Dedifferentiated amniotic fluid mesenchymal stem cell (primary cell): ENCODE results near the gene CHKB.

Experiments used
- DNase-seq: peaks from one replicate; pipeline ENCODE4 v3.0.0-alpha.2; 2016; ENCODE audit errors: extremely low spot score

CHKB gene

DNA sequence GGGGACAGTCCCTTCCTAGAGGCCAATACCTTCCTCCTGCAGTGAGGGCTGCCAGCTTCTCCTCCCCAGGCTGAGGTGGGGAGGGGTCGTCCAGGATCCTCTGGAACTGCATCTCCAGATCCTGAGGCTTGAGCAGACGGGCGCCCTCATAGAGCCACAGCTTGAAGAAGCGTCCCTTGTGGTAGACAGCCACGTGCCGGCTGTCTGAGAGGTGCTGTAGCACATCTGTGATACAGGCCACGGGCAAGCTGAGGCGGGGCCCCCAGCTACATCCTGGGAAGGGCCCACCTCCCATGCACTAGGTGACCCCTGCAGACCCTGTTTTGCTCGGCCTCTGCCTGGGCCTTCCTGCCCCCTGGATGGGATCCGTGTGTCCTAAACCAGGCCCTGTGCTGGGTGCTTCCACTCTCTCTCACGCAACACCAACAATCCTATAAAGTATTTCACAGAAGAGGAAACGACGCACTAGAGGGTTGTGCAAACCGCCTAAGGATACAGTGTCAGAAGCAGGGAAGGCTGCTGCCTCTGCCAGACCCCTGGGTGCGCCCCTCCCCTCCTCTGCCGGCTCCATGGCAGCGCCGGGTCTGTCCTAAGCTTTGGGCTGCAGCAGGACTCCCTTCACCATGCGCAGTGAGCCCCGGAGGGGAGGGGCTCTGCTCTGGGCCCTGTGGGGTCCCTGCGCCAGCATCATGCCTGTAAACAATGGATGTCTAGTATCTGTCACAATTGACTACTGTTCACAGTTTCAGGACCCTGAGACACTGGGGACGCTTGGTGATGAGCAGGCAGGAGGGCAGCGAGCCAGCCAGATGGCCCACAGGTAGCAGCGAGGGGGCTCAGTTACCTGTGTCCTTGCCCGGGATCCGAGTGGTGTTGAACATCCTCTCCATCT lies 8.9 kb downstream of the CHKB start:
- no peak for DNase-seq

DNA sequence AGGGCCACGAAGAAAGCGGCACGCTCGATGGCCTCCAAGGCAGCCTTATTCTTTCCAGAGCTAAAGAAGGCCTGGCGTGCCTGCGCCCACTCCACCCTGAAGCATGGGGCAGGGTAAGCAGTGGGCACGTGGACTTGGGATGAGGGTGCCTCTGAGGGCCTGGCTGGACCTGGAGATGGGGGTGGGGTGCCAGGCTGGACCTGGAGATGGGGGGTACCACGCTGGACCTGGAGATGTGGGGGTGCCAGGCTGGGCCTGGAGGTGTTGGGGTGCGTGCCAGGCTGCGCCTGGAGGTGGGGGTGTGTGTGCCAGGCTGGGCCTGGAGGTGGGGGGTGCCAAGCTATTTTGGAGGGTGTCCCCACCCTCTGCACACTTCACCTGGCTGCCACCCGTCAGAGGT lies 9.7 kb downstream of the CHKB start:
- DNase-seq, result no peak

DNA sequence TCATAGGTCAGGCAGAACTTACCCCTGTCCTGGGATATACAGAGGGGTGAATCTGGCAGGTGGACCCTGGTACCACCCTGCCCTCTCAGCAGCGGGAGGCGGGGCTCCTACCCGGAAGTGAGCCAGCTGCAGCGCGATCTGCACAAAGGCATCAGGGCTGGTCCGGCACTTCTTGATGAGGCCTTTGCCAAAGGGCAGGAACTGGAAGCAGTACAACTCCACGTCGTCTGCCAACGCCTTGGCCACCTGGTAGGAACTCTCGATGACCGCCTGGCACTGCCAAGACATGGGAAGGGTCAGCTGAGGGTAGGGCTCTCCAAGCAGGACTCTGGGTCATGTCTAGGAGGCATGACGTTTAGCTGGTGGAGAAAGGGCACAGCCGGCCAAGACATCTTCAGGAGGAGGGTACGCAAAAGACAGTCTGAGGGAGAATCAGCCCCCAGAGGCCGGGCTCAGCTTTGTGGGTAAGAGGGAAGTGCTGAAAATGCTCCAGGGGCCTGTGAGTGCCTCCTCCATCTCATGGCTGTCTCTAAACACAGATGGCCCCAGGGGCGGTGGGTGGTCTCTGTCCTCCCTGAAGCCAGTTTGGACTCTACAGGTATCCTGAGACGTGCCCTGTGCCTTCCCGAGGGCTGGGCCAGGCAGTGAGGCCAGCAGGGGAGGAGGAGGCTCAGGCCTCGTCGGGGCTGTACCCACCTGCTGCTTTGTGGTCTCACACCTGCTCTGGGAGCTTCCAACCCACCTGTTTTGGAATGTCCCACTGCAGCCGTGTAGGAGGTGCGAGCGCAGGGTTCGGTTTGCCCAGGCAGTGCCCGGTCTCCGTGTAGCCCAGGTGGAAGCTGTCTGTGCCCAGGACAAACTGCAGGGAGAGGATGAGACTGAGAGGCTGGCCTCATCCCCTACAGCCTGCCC lies 11.1 kb downstream of the CHKB start:
- no peak for DNase-seq

DNA sequence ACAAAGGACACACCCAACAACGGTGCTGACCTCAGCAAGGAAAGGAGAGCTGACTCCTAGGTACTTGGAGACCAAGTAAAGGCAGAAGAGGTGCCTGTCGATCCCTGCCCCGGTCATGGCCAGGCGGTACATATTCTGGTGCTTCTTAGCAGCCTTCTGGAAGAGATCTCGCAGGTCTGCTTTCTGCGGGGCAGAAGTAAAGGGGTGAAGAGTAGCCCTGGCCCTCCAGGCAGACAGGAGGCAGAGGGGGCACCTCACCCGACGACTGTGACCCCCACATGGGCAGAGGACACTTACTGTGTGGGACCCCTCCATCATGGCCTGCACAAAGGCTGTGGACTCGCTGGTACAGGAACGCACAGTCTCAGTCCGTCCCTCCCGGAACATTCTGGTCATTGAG lies 11.8 kb downstream of the CHKB start:
- DNase-seq, result no peak

DNA sequence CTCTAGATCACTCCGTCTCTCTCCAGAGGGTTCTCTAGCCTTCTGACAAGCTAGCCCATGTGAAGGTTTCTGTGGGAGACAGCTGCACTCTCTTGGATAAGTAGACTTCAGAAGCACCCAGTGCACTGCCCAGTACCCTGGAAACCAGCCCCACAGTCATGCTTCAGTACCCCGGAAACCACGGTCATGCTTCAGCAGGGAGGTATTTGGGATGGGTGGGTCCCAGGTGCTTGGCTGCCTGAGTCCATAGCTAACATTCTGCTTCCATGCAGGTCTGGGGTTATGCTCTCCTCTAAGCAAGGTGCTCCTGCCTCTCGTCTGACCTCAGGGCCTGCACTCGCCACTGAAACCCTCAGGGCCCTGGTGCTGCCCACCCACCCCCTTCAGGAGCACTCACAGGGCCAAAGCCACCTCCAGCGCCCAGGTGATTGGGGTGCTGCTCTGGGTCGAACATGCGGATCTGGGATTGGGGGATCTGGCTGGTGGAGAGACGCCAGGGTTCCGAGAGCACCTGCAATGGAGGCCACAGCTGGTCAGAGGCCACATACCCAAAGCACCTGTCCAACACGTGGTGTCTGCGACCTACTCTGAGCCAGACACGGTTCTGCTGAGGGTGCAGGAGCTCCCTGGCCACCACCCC lies 12.6 kb downstream of the CHKB start:
- DNase-seq, result no peak

DNA sequence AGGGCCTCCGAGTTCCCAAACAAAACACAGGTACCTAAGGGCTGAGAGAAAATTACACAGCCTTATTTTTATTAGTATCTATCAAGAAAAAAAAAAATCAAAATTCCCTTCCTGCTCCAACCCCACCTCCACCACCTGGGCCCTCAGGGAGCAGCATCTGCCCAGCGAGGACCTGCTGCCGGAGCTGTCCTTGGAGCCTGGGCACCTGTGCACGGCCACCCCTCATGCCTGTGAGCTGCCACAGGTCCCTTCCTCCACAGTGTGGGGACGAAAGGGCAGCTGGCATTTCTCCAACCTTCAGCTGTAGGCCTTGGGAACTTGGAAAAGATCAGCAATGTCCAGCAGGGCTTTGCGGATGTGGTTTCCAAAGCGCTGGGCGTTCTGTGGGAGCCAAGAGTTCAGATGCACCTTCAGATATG lies 13.6 kb downstream of the CHKB start:
- no peak for DNase-seq

DNA sequence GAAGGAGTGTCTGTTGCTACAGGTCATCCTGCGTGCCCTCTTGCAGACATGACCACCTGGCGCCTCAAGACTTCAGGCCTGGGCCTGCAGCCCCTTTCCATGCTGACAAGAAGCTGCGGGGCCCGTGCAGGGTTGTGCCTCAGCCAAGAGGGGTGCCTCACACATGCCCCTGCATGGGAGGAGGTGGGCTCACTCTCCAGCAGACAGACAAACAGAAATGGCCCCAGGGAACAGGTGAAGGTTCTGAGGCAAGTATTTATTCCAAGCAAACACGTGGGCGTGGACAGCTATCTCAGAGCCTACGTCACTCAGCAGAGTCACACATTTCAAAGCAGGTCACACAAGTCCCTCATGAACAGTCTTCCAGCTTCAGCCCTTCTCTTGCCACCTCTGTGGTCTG lies 14.0 kb downstream of the CHKB start:
- DNase-seq, result no peak

DNA sequence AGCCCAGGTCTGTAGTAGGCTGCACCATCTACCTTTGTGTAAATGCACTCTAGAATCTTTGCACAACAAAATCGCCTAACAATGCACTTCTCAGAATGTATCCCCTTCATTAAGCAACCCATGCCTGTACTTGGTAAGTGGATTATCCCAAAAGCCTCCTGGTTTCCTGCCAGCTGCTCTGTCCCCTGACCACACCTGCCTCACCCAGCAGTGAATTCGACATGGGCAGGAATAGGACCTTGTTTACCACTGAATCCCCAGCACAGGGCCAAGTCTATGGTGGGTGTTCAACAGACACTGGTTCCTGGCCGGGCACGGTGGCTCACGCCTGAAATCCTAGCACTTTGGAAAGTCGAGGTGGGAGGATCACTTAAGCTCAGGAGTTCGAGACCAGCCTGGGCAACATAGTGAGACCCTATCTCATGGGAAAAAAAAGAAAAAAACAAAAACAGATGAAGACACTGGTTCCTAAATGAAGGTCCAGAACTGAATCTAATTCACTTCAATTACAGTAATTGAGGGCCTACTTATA lies 14.9 kb downstream of the CHKB start:
- no peak for DNase-seq

DNA sequence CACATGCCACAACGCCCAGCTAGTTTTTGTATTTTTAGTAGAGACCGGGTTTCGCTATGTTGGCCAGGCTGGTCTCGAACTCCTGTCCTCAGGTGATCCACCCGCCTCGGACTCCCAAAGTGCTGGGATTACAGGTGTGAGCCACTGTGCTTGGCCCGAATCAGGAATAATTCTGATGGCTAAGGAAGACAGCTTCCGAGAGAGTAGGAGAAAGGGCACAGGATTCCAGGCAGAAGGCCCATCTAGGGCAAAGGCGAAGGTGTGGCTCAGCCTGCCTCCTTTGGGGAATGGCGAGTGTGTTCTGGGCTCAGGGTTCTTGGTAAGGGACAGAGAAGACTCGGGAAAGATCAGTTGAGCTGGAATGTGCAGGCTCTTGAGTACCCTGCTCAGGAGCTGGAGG lies 18.4 kb downstream of the CHKB start:
- DNase-seq, result no peak

DNA sequence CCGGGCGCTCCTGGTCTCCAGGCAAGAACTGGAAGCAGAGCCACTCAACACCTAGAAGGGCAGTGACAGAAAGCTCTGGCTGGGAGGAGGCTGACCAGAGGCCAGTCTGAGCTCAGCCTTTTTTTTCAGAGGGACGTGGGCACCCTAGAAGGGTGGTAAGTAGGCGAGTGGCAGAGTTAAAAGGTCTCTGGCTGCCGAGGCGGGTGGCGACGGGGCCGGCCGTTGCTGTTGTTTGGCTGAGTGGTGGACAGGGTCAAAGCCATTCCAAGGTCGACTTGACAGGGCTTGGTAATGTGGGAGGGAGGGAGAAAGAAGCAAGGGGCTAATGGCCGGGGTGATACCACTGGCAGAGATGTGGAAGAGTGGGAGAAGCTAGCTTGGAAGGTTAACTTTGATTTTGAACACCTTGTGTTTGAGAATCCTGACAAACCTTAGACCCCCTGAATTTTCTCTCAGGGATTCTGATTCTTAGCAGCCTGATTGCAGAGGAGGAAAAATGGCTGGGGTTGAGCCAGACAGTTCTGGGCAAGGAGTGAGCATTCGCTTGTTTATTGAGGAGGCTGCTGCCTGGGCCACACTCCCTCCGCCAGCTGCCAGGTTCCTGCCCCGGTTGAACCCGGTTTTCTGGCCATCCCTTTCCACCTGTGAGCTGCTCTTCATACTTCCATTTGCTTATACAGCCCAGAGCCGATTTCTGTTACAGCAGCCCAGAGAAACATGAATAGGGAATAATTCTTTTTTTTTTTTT lies 19.1 kb downstream of the CHKB start:
- no peak for DNase-seq

DNA sequence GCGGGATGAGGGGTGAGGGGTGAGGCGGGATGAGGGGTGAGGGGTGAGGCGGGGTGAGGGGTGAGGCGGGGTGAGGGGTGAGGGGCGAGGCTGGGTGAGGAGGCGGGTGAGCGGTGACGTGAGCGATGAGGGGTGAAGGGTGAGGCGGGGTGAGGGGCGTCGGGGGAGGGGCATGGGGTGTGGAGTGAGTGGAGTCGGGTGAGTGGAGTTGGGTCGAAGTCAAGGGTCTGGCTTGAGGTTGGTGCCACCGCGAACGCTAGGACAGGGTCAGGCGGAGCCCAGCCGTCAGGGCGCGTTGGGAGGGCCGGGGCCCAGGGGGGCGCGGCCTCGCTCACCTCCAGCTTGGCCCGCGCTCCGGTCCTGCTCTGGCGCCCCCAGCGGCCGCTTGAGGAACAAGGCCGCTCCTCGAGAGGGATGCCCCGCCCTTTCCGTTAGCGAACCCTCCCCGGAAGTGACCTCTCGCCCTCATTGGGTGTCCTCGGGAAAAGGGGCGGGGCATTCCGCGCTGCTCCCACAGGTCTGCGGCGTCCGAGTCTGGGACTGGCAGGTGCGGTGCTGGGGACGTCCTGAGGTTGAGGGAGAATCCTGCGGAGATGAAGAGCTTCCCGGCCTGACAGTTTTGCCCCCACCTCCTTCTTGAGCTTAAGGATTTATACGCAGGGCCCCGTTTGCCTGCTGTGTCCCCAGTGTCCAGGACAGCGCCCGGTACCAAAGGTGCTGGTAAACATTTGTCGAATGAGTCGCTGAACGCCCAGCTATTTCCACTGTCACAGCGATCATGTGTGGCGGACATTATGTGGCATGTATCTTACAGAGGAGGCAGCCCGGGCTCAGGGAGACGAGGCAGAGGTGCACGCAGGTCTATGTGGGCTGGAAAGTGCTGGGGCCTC lies 19.9 kb downstream of the CHKB start, which contains the start of gene SYCE3:
Gene SYCE3, minus strand, starts transcription at position 397 of the 890 bp plus-strand sequence. CDS start 6,514 bp downstream, outside the sequence.
- DNase-seq, result peak; percentile 88

DNA sequence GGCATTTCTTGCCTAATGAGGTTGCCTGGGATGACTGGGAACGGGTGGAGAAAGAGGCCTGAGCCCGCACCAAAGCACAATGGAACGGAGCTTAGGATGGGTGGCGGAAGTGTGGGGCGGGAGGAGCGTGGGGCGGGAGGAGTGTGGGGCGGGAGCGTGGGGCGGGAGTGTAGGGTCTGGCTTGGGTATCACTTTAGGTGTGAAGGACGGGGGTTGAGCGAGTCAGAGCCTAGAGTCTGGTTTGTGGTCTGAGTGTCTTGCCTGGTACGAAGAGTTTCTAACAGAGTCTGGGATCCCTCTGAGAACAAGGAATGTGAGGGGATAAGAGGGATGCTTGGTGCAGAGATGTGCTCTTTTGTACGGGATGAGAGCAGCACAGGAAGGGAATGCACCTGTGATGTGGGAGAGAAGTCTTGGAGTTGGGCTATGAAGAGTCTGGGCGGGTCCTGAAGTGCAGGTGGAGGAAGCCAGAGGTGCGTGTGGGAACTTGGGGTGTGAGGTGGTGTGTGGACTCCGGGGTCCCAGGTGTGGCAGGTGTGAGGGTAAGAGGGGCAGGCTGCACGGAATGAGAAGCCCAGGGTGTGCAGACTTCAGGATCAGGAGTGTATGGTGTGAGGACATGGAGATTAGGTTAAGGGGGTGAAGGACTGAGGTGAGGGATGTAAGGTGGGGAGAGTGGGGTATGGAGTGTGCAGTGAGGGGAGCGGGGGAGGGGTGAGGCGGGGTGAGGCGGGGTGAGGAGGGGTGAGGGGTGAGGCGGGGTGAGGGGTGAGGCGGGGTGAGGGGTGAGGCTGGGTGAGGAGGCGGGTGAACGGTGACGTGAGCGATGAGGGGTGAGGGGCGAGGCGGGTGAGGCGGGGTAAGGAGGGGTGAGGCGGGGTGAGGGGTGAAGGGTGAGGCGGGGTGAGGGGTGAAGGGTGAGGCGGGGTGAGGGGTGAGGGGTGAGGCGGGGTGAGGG lies 21.0 kb downstream of the CHKB start:
- no peak for DNase-seq

DNA sequence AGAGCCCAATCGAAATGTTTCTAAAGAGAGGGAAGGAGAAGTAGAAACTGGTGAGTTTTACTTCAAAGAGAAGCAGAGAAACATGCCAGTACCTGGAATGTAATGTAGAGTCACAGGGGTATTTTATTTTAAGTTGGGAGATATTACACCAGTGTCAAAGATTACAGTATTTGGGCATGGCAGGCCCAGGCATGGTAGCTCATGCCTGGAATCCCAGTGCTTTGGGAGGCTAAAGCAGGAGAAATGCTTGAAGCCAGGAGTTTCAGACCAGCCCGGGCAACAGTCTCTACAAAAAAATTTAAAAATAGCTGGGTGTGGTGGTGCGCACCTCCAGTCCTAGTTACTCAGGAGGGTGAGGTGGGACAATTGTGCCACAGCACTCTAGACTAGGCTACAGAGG lies 22.6 kb downstream of the CHKB start:
- no peak for DNase-seq

DNA sequence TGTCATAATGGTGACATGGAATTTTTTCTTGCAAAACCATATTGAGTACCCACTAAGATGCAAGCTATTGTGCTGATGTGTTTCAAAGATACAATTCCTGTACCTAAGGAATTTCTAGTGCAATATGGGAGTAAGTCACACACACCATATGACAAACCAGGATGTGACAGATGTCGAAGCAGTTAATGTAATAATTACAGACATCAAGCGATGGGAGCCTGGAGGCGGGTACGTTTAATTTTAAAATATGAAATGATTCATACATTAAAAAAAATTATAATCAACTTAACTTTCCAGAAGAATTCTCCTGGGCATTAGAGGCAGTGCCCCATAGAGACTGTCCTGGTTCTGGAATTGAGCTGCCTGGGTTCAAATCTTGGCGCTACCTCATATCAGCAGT lies 25.9 kb downstream of the CHKB start:
- no peak for DNase-seq

DNA sequence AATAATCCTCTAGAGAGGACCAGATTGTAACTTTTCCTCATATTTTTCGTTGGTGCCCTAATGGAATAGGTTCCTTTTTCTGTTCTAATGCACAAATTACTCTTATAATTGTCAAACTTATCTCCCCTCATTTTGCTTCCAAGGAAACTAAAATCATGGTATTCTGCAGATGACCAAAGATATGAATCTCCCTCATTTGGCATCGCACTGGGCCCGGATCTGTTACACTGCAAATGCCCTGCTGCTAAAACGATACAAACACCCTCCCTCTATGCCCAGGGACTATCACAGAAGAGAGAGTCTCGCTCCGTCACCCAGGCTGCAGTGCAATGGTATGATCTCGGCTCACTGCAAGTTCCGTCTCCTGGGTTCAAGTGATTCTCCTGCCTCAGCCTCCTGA lies 29.3 kb downstream of the CHKB start:
- no peak for DNase-seq

DNA sequence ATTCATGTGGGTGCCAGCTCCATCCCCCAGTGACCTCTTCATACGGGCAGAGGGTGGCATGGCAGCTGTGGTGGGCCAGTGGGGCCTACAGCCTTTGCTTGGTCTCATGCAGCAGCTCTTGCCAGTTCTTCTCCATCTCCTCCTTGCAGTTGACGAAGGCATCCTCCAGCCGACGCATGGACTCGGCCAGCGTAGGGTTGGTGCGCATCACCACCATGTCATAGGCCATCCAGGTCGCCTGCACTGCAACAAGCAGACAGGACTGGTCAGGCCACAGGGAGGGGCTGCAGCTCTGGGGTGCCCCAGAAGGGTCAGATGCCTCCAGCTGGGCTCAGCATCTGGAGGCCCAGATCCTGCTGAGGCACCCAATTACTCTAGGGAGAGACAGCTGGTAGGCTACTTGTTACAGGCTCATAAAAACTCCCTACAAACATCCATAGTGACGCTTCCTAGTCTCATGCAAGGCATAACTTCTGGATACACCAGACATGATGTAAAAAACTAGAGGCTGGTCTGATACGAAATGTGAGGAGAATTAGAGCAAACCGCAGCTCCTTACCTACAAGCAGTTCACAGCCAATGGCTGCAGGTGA lies 31.4 kb downstream of the CHKB start:
- DNase-seq, result no peak

DNA sequence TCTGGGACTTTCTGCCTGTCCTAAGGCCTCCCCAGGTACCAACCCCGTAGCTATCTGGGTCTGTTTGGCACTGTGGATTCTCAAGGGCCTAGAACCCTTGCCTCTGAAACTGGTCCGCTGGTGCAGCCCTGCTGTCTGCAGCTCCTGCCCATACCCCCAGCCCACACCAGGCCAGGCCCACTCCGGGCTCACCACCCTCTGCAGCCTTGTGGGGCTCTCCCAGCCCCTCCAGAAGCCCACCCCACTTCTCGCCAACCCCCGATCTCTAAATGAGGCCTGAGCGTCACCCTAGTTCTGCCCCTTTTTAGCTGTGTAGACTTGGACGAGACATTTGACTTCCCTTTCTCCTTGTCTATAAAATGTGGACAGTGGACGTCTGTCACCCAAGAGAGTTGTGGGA lies 32.3 kb downstream of the CHKB start:
- no peak for DNase-seq

DNA sequence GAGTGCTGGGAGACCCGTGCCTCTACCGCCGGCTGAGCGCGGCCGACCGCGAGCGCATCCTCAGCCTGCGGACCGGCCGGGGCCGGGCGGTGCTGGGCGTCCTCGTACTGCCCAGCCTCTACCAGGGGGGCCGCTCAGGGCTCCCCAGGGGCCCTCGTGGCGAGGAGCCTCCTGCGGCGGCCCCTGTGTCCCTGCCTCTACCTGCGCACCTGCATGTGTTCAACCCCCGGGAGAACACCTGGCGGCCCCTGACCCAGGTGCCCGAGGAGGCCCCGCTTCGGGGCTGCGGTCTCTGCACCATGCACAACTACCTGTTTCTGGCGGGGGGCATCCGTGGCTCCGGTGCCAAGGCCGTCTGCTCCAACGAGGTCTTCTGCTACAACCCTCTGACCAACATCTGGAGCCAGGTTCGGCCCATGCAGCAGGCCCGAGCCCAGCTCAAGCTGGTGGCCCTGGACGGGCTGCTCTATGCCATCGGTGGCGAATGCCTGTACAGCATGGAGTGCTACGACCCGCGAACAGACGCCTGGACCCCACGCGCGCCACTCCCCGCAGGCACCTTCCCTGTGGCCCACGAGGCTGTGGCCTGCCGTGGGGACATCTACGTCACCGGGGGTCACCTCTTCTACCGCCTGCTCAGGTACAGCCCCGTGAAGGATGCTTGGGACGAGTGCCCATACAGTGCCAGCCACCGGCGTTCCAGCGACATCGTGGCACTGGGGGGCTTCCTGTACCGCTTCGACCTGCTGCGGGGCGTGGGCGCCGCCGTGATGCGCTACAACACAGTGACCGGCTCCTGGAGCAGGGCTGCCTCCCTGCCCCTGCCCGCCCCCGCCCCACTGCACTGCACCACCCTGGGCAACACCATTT lies 33.5 kb downstream of the CHKB start:
- DNase-seq, result no peak
